H1 (cell line): ENCODE measurements around the gene CUL1. TPM values are rescaled to one million over a fixed set of nuclear protein-coding genes. Genes with fewer than 3 reads are reported as not detected.

Experiments used
- CTCF ChIA-PET: fragments of 300-600 bp; sonication (Branson Sonifier 250); formaldehyde crosslinking; loops from one replicate; lab custom pipeline; 2021; ENCODE audit not compliant: partially characterized antibody; lab: Charles Lee
- POLR2A ChIA-PET: fragments of 300-600 bp; sonication (Branson Sonifier 250); formaldehyde crosslinking; loops from one replicate; lab custom pipeline; 2021; ENCODE audit warnings: inconsistent platforms; ENCODE audit not compliant: partially characterized antibody; lab: Charles Lee
- DNase-seq, 2 experiments: peaks; one replicate each; pipeline versions ENCODE4 v3.0.0 to v3.0.0-alpha.2; 2010 to 2022; ENCODE audit warnings: low spot score in 2 of 2, low read depth in 1 of 2, mixed read lengths in 1 of 2
- FAIRE-seq: peaks from 2 replicates; lab custom pipeline; 2011; peaks lifted over from hg19 to GRCh38; lab: Jason Lieb, UNC
- H2AFZ ChIP-seq: 2 replicates; pipeline ENCODE4 v1.8.1; 2012; ENCODE audit warnings: low read length, inconsistent platforms
- H2AK5ac ChIP-seq: 2 replicates; pipeline ENCODE4 v1.6.1; 2013; ENCODE audit warnings: low read depth, low read length
- H2BK120ac ChIP-seq: replicated peaks from 2 replicates; pipeline ENCODE3; 2013; ENCODE audit warnings: low read depth, low read length, inconsistent platforms
- H2BK12ac ChIP-seq: 2 replicates; pipeline ENCODE4 v1.6.1; 2013; ENCODE audit warnings: low read depth, low read length
- H2BK15ac ChIP-seq: 2 replicates; pipeline ENCODE4 v1.6.1; 2013; ENCODE audit warnings: low read length
- H2BK20ac ChIP-seq: 2 replicates; pipeline ENCODE4 v1.6.1; 2013; ENCODE audit warnings: low read length
- H2BK5ac ChIP-seq: 2 replicates; pipeline ENCODE4 v1.6.1; 2013; ENCODE audit warnings: low read depth, low read length
- H3K14ac ChIP-seq: 2 replicates; pipeline ENCODE4 v1.6.1; 2013; ENCODE audit warnings: inconsistent platforms; ENCODE audit not compliant: insufficient read length
- H3K18ac ChIP-seq: 2 replicates; pipeline ENCODE4 v1.6.1; 2013; ENCODE audit warnings: low read length; ENCODE audit errors: extremely low read depth
- H3K23ac ChIP-seq: 2 replicates; pipeline ENCODE4 v1.6.1; 2013; ENCODE audit warnings: inconsistent platforms; ENCODE audit not compliant: insufficient read length
- H3K23me2 ChIP-seq: 2 replicates; pipeline ENCODE4 v1.6.1; 2013; ENCODE audit warnings: low read depth, low read length
- H3K27ac ChIP-seq: 2 replicates; pipeline ENCODE4 v1.6.1; 2011; ENCODE audit warnings: low read depth, low read length, inconsistent platforms
- H3K27me3 ChIP-seq, 4 experiments: replicated peaks in 1 of 4; 1 replicate in 1 of 4; 2 replicates in 3 of 4; pipeline versions ENCODE4 v1.6.1 to v1.8.1; 2011 to 2013; ENCODE audit warnings: low read length in 3 of 4, mild to moderate bottlenecking in 3 of 4, inconsistent platforms in 2 of 4, mixed read lengths in 2 of 4, moderate library complexity in 1 of 4; ENCODE audit not compliant: control insufficient read depth in 3 of 4, insufficient read depth in 3 of 4; ENCODE audit errors: extremely low read depth in 1 of 4
- H3K36me3 ChIP-seq, 4 experiments: 2 replicates each; pipeline versions ENCODE4 v1.6.1 to v1.8.1; 2011 to 2013; ENCODE audit warnings: mild to moderate bottlenecking in 4 of 4, low read length in 3 of 4, moderate library complexity in 2 of 4, control low read depth in 1 of 4, inconsistent platforms in 1 of 4; ENCODE audit not compliant: insufficient read depth in 4 of 4, control insufficient read depth in 2 of 4
- H3K4ac ChIP-seq: replicated peaks from 2 replicates; pipeline ENCODE3; 2013; ENCODE audit warnings: low read length, low read depth, mixed read lengths, inconsistent platforms; ENCODE audit not compliant: insufficient read length
- H3K4me1 ChIP-seq, 4 experiments: replicated peaks in 1 of 4; 1 replicate in 1 of 4; 2 replicates in 3 of 4; pipeline versions ENCODE4 v1.6.1 to v1.8.1; 2011 to 2013; ENCODE audit warnings: low read length in 3 of 4, inconsistent platforms in 2 of 4, mixed read lengths in 1 of 4; ENCODE audit not compliant: insufficient read depth in 4 of 4, control insufficient read depth in 3 of 4
- H3K4me2 ChIP-seq, 2 experiments: 2 replicates each; pipeline versions ENCODE4 v1.6.1 to v1.8.1; 2011 to 2013; ENCODE audit warnings: low read depth in 2 of 2, low read length in 2 of 2, control low read depth in 1 of 2, inconsistent platforms in 1 of 2, mild to moderate bottlenecking in 1 of 2; ENCODE audit not compliant: insufficient read depth in 1 of 2
- H3K4me3 ChIP-seq, 4 experiments: fragments of 200-600, 300-600 bp in 1 of 4; sonication (generic), shearing (Covaris generic), sonication (Bioruptor Twin) in 1 of 4; 2 replicates each; pipeline versions ENCODE4 v1.5.1 to v1.8.1; 2011 to 2016; ENCODE audit warnings: low read length in 4 of 4, low read depth in 3 of 4, control low read depth in 2 of 4, inconsistent platforms in 2 of 4, mild to moderate bottlenecking in 2 of 4, mixed read lengths in 1 of 4, moderate library complexity in 1 of 4; ENCODE audit not compliant: insufficient read depth in 2 of 4; ENCODE audit errors: extremely low read depth in 1 of 4
- H3K56ac ChIP-seq: replicated peaks from 2 replicates; pipeline ENCODE3; 2013; ENCODE audit warnings: low read depth, mild to moderate bottlenecking, mixed read lengths, low read length, inconsistent platforms; ENCODE audit not compliant: insufficient read length
- H3K79me1 ChIP-seq: 2 replicates; pipeline ENCODE4 v1.6.1; 2013; ENCODE audit warnings: low read depth, low read length, control low read depth
- H3K79me2 ChIP-seq, 2 experiments: 2 replicates each; pipeline versions ENCODE4 v1.6.1 to v1.8.1; 2012 to 2013; ENCODE audit warnings: low read length in 2 of 2, mild to moderate bottlenecking in 2 of 2, inconsistent platforms in 1 of 2; ENCODE audit not compliant: insufficient read depth in 2 of 2, control insufficient read depth in 1 of 2
- H3K9ac ChIP-seq, 4 experiments: replicated peaks in 1 of 4; 1 replicate in 1 of 4; 2 replicates in 3 of 4; pipeline versions ENCODE4 v1.6.1 to v1.8.1; 2011 to 2013; ENCODE audit warnings: low read depth in 3 of 4, low read length in 3 of 4, control low read depth in 2 of 4, mild to moderate bottlenecking in 2 of 4, moderate library complexity in 2 of 4, inconsistent platforms in 1 of 4; ENCODE audit errors: extremely low read depth in 1 of 4
- H3K9me3 ChIP-seq, 2 experiments: 2 replicates each; pipeline versions ENCODE4 v1.6.1 to v1.8.1; 2012 to 2013; ENCODE audit warnings: mild to moderate bottlenecking in 2 of 2, moderate library complexity in 2 of 2, control low read depth in 1 of 2, inconsistent platforms in 1 of 2, low read depth in 1 of 2, low read length in 1 of 2, mixed read lengths in 1 of 2; ENCODE audit not compliant: insufficient read depth in 2 of 2
- H4K20me1 ChIP-seq, 2 experiments: replicated peaks in 1 of 2; 2 replicates each; pipeline versions ENCODE3 to v1.8.1; 2011 to 2013; ENCODE audit warnings: inconsistent platforms in 2 of 2, low read length in 2 of 2, mild to moderate bottlenecking in 1 of 2; ENCODE audit not compliant: insufficient read depth in 2 of 2, control insufficient read depth in 1 of 2
- H4K5ac ChIP-seq: 2 replicates; pipeline ENCODE4 v1.6.1; 2013; ENCODE audit warnings: low read length, low read depth, mixed read lengths, inconsistent platforms; ENCODE audit not compliant: insufficient read length
- H4K8ac ChIP-seq: 2 replicates; pipeline ENCODE4 v1.8.0; 2013; ENCODE audit warnings: mild to moderate bottlenecking, moderate library complexity, low read length, inconsistent platforms; ENCODE audit not compliant: insufficient read depth; ENCODE audit errors: extremely low read depth
- H4K91ac ChIP-seq: replicated peaks from 2 replicates; pipeline ENCODE3; 2013; ENCODE audit warnings: low read length, mixed read lengths, inconsistent platforms; ENCODE audit not compliant: insufficient read length
- HDAC6 ChIP-seq: IDR thresholded peaks from one replicate; pipeline ENCODE4 v1.7.1; 2012; ENCODE audit warnings: low read depth, mild to moderate bottlenecking, inconsistent platforms, low read length, moderate library complexity
- KDM5A ChIP-seq: fragments of 200-600 bp; IDR thresholded peaks from 2 replicates; pipeline ENCODE4 v1.7.1; 2012; ENCODE audit warnings: mild to moderate bottlenecking, low read length, inconsistent platforms, mixed read lengths
- MAX ChIP-seq: IDR thresholded peaks from 2 replicates; pipeline ENCODE4 v1.6.1; 2012; ENCODE audit warnings: inconsistent platforms
- WGBS, 2 experiments: shearing (Covaris generic) in 1 of 2; methylation state at CpG; one replicate each; pipeline versions ENCODE4 v1.1.6 to v1.1.7; 2013 to 2015; ENCODE audit warnings: low lambda C conversion rate in 2 of 2, mixed read lengths in 2 of 2, inconsistent platforms in 1 of 2, low coverage in 1 of 2, missing lambda C conversion rate in 1 of 2; ENCODE audit not compliant: insufficient replicate concordance in 2 of 2, insufficient coverage in 1 of 2, insufficient read length in 1 of 2; ENCODE audit errors: extremely low coverage in 1 of 2, missing lambda C conversion rate in 1 of 2; 5-methylcytosine and 5-hydroxymethylcytosine counted together
- polyA plus RNA-seq, 7 experiments: library from polyadenylated mRNA; depleted of rRNA in 3 of 7; stranded (reverse) in 5 of 7; unstranded in 2 of 7; fragments of >200 nt in 5 of 7; fragments of 200-250 nt in 2 of 7; gene quantifications; 1 replicate in 5 of 7; 2 replicates in 1 of 7; 4 replicates in 1 of 7; pipeline versions ENCODE4 v1.2.1 to v1.2.3, GENCODE V29; 2011 to 2013; ENCODE audit warnings: missing spikeins in 2 of 7, mixed read lengths in 2 of 7
- total RNA-seq: library from RNA; stranded (reverse); fragmentation: NEBNext Ultra II Directional; extraction: Animal tissue kit (Norgen Biotek cat#: 25700); gene quantifications from 2 replicates; pipeline ENCODE4 v1.2.1, GENCODE V29; 2021

CUL1 gene
- total and polyA plus RNA-seq, 2 of the 8 experiments (the other 6 are each of a cell fraction or from before 2014, with no cell fraction given), result 33.0 to 77.3 TPM

- Histone ChIP-seq H3K9ac (peak overlapping the region in 3 of 4 experiments; percentile 47 to 95 (median 59); a peak in 3 of 7 replicates), H3K14ac (no peak overlapping the region), H3K4ac (no peak overlapping the region), H2BK15ac (no peak overlapping the region), H2AFZ (no peak overlapping the region), H4K91ac (no peak overlapping the region), H3K4me3 (peak overlapping the region; percentile 80 to 89 (median 82)), H3K9me3 (no peaks in the 10 kb centered on the region), H3K27me3 (no peaks in the 10 kb centered on the region), H3K79me1 (0 out of 2 replicates have a peak, but pooled peaks cover 4% of the 10 kb centered on the region), H3K27ac (no peak overlapping the region), H3K23me2 (no peaks in the 10 kb centered on the region), H3K56ac (no peak overlapping the region), H3K23ac (no peak overlapping the region), H3K4me1 (peaks cover 2 to 26% (median 16%) of the 10 kb centered on the region in 4 experiments), H2BK5ac (no peak overlapping the region), H3K18ac (no peak overlapping the region), H2AK5ac (no peak overlapping the region), H3K79me2 (peaks cover 30 to 69% of the 10 kb centered on the region in 2 experiments), H2BK20ac (no peak overlapping the region), H4K5ac (no peak overlapping the region), H4K8ac (no peak overlapping the region), H4K20me1 (peaks cover 7 to 8% of the 10 kb centered on the region in 2 experiments), H3K4me2 (peak overlapping the region; percentile 71 to 92), H2BK12ac (no peak overlapping the region), H2BK120ac (no peak overlapping the region), H3K36me3 (no peaks in the 10 kb centered on the region)
- CTCF ChIA-PET, result interaction anchor here (0.6 to 1.1 kb wide), 3 partner anchors 19 to 123 kb away, joined by 3 to 4 read pairs (median 4); no protein-coding TSS in a partner anchor
- no peak for FAIRE-seq
- no peak for DNase-seq
- POLR2A ChIA-PET, result interaction anchor here (0.7 to 3.7 kb wide), 11 partner anchors 8 to 283 kb away, joined by 3 to 21 read pairs (median 4); no protein-coding TSS in a partner anchor
- WGBS, 2 experiments, result 11% methylated on average over 3 of the region's 3 CpGs; no CpG with 5 or more reads in 1 of the 2 experiments
- TF ChIP-seq MAX (0 out of 2 replicates have a peak, but pooled peaks have one; percentile 14), KDM5A (no peak), HDAC6 (no peak)
Observed at GRCh38 chr7:148700661-148701064, 2.0 kb downstream of the CUL1 start.
